Nephron (organoid): ENCODE measurements around the gene ZNF185.

ENCODE experiments used
- H3K27ac Mint-ChIP-seq, 3 experiments: 2 replicates each; pipeline ENCODE4 v1.8.0; 2020; ENCODE audit warnings: mixed read lengths in 3 of 3, mild to moderate bottlenecking in 2 of 3, moderate library complexity in 1 of 3
- H3K27me3 Mint-ChIP-seq: 2 replicates; pipeline ENCODE4 v1.8.0; 2021; ENCODE audit warnings: low read depth, mild to moderate bottlenecking, moderate library complexity, mixed read lengths
- H3K36me3 Mint-ChIP-seq: 2 replicates; pipeline ENCODE4 v1.8.0; 2020; ENCODE audit warnings: low read depth, mixed read lengths
- H3K4me1 Mint-ChIP-seq: 2 replicates; pipeline ENCODE4 v1.8.0; 2020; ENCODE audit warnings: mixed read lengths
- H3K4me3 Mint-ChIP-seq, 3 experiments: 2 replicates each; pipeline ENCODE4 v1.8.0; 2020; ENCODE audit warnings: mild to moderate bottlenecking in 3 of 3, mixed read lengths in 3 of 3, moderate library complexity in 2 of 3
- H3K9me3 Mint-ChIP-seq: 2 replicates; pipeline ENCODE4 v1.8.0; 2020; ENCODE audit warnings: mixed read lengths
- CTCF ChIP-seq, 3 experiments: fragments of 200-600 bp; sonication (generic); IDR thresholded peaks; one replicate each; pipeline ENCODE4 v1.5.0; 2021; ENCODE audit warnings: antibody characterized with exemption in 3 of 3; ENCODE audit not compliant: unreplicated experiment in 3 of 3

Gene ZNF185

GRCh38 chrX:152897222-152898131 is at the start of gene ZNF185:
Gene ZNF185 (plus strand): TSS chrX:152898067. CDS start chrX:152914490, 16,423 bp downstream.
- Mint-ChIP-seq H3K27me3 (peaks cover 9% of the 10 kb centered on the region), H3K4me1 (peaks cover 16% of the 10 kb centered on the region), H3K4me3 (peak within 1 kb of the TSS; percentile 69 to 82 (median 76)), H3K36me3 (no peaks in the 10 kb centered on the region), H3K27ac (peak within 1 kb of the TSS in 2 of 3 experiments; percentile 21 to 37), H3K9me3 (peaks cover 12% of the 10 kb centered on the region)
- TF ChIP-seq CTCF (IDR thresholded peaks at IDR 0.05; ENCODE audit: unreplicated experiment in 3 of 3) = no peak

- TF ChIP-seq CTCF (IDR thresholded peaks at IDR 0.05; ENCODE audit: unreplicated experiment in 3 of 3) = no peak
- peaks cover 57% of the 10 kb centered on the region for H3K36me3 Mint-ChIP-seq
- peaks cover 7% of the 10 kb centered on the region for H3K9me3 Mint-ChIP-seq
- H3K4me1 Mint-ChIP-seq = no peaks in the 10 kb centered on the region
- H3K4me3 Mint-ChIP-seq = no peak overlapping the region
- no peak overlapping the region for H3K27ac Mint-ChIP-seq
- H3K27me3 Mint-ChIP-seq = no peaks in the 10 kb centered on the region
These were observed 47.4 kb upstream of the ZNF185 start for GRCh38 chrX:152850465-152850864.

GRCh38 chrX:152853986-152854385 is 43.9 kb upstream of the ZNF185 start:
- no peak overlapping the region for H3K27ac Mint-ChIP-seq
- no peak for TF ChIP-seq CTCF (IDR thresholded peaks at IDR 0.05; ENCODE audit: unreplicated experiment in 3 of 3)
- peaks cover 72% of the 10 kb centered on the region for H3K36me3 Mint-ChIP-seq
- peaks cover 9% of the 10 kb centered on the region for H3K9me3 Mint-ChIP-seq
- no peak overlapping the region for H3K4me3 Mint-ChIP-seq
- no peaks in the 10 kb centered on the region for H3K4me1 Mint-ChIP-seq
- H3K27me3 Mint-ChIP-seq = no peaks in the 10 kb centered on the region

- Mint-ChIP-seq H3K27ac (peak overlapping the region in 2 of 3 experiments; percentile 25 to 49), H3K4me1 (no peaks in the 10 kb centered on the region), H3K27me3 (no peaks in the 10 kb centered on the region), H3K36me3 (peaks cover 68% of the 10 kb centered on the region), H3K9me3 (peaks cover 11% of the 10 kb centered on the region), H3K4me3 (no peak overlapping the region)
- no peak for TF ChIP-seq CTCF (IDR thresholded peaks at IDR 0.05; ENCODE audit: unreplicated experiment in 3 of 3)
These were observed 36.8 kb upstream of the ZNF185 start for GRCh38 chrX:152861116-152861515.

- Mint-ChIP-seq H3K36me3 (peaks cover 67% of the 10 kb centered on the region), H3K27me3 (no peaks in the 10 kb centered on the region), H3K9me3 (peaks cover 11% of the 10 kb centered on the region), H3K27ac (no peak overlapping the region), H3K4me3 (no peak overlapping the region), H3K4me1 (no peaks in the 10 kb centered on the region)
- TF ChIP-seq CTCF (IDR thresholded peaks at IDR 0.05; ENCODE audit: unreplicated experiment in 3 of 3) = no peak
These were observed 36.0 kb upstream of the ZNF185 start for GRCh38 chrX:152861826-152862225.
